HEK293T (cell line): Measurements from ENCODE around the gene CDHR1.

Experiments used
- CTCF ChIA-PET: fragments of 350-600 bp; formaldehyde crosslinking; extraction: SDS; loops from one replicate; lab custom pipeline; 2021; ENCODE audit warnings: antibody characterized with exemption, inconsistent platforms; lab: Yijun Ruan, JAX
- POLR2A ChIA-PET: fragments of 350-600 bp; formaldehyde crosslinking; extraction: SDS; loops from one replicate; lab custom pipeline; 2020; ENCODE audit warnings: antibody characterized with exemption, inconsistent platforms; lab: Yijun Ruan, JAX
- DNase-seq: peaks from one replicate; pipeline ENCODE4 v3.0.0; 2012; ENCODE audit warnings: mixed read lengths; ENCODE audit errors: extremely low spot score
- ARNT ChIP-seq: fragments of 450-650 bp; IDR thresholded peaks from 2 replicates; pipeline ENCODE4 v1.6.1; 2017; ENCODE audit warnings: mild to moderate bottlenecking
- BHLHE40 ChIP-seq: fragments of 450-650 bp; IDR thresholded peaks from 2 replicates; pipeline ENCODE4 v1.6.1; 2016; ENCODE audit warnings: mild to moderate bottlenecking, moderate library complexity, borderline replicate concordance
- CTBP1 ChIP-seq: fragments of 450-650 bp; IDR thresholded peaks from 2 replicates; pipeline ENCODE4 v1.6.1; 2016; ENCODE audit warnings: borderline replicate concordance
- ELF4 ChIP-seq: fragments of 450-650 bp; IDR thresholded peaks from 2 replicates; pipeline ENCODE4 v1.6.1; 2017; ENCODE audit warnings: antibody characterized with exemption
- FOXA1 ChIP-seq: fragments of 450-650 bp; IDR thresholded peaks from 2 replicates; pipeline ENCODE4 v1.6.1; 2016; ENCODE audit warnings: mild to moderate bottlenecking
- FOXK2 ChIP-seq: fragments of 450-650 bp; IDR thresholded peaks from 2 replicates; pipeline ENCODE4 v1.6.1; 2016; ENCODE audit warnings: mild to moderate bottlenecking
- FOXM1 ChIP-seq: fragments of 450-650 bp; IDR thresholded peaks from 2 replicates; pipeline ENCODE4 v1.6.1; 2017; ENCODE audit warnings: mild to moderate bottlenecking, borderline replicate concordance
- HDGF ChIP-seq: fragments of 450-650 bp; IDR thresholded peaks from 2 replicates; pipeline ENCODE4 v1.6.1; 2017; ENCODE audit warnings: antibody characterized with exemption, borderline replicate concordance
- L3MBTL2 ChIP-seq: fragments of 450-650 bp; conservative IDR thresholded peaks from 2 replicates; pipeline ENCODE4 v1.6.1; 2016; ENCODE audit warnings: mild to moderate bottlenecking
- LEF1 ChIP-seq: fragments of 450-650 bp; IDR thresholded peaks from 2 replicates; pipeline ENCODE4 v1.6.1; 2017; ENCODE audit warnings: mild to moderate bottlenecking, borderline replicate concordance
- NFRKB ChIP-seq: fragments of 450-650 bp; IDR thresholded peaks from 2 replicates; pipeline ENCODE4 v1.6.1; 2016; ENCODE audit warnings: mild to moderate bottlenecking, moderate library complexity
- PKNOX1 ChIP-seq: fragments of 450-650 bp; IDR thresholded peaks from 2 replicates; pipeline ENCODE4 v1.6.1; 2016
- SP1 ChIP-seq: fragments of 450-650 bp; IDR thresholded peaks from 2 replicates; pipeline ENCODE4 v1.6.1; 2017
- SUZ12 ChIP-seq: fragments of 450-650 bp; IDR thresholded peaks from 2 replicates; pipeline ENCODE4 v1.6.1; 2016; ENCODE audit warnings: mild to moderate bottlenecking
- TARDBP ChIP-seq: fragments of 450-650 bp; IDR thresholded peaks from 2 replicates; pipeline ENCODE4 v1.6.1; 2016
- ZNF384 ChIP-seq: fragments of 450-650 bp; IDR thresholded peaks from 2 replicates; pipeline ENCODE4 v1.6.1; 2016

CDHR1 gene

DNA sequence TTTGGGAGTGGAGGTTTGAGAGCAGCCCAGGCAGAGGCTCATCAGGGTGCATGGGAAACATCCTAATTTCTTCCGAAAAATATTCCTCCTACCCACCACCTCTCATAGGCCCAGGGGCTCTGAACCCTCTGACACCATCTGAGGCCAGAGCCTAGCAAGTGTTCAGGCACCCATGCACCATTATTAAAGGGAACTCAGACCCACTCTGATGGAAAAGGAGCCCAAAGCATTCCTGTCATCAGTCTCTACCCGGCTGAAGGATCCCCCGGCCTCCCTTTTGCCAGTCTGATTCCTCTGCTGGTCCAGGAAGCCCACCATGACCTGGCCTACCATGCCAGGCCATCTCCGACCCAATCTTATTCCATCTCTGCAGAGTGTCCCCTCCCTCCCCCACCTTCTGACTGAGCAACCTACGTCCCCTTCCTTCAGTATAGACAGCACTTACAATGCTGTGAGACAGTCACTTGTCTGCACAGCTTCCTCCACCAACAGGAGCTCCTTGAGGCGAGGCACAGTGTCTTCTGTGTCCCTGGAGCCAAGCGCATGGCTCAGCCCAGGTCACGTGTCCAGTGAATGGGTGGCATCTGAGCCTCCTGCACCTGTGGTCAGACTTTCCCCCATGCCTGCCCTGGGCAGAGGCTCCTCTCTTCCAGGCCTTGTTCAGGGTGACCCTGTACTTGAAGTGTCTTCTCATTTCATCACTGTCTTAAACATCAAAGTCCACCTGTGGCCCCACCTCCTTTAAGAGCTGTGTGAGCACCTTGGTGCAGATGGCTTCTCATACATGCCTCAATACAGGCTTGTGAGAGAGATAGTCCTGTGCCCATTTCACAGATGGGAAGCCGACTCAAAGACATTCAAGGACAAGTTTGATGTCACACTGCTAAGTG is 21.6 kb upstream of the CDHR1 start:
- no peak for DNase-seq
- ChIA-PET CTCF (no interaction called here), POLR2A (no interaction called here)
- TF ChIP-seq HDGF, result no peak
- no peak for TF ChIP-seq FOXK2
- no peak for TF ChIP-seq PKNOX1
- TF ChIP-seq FOXA1, result no peak
- TF ChIP-seq ZNF384, result no peak
- no peak for TF ChIP-seq ELF4
- TF ChIP-seq NFRKB, result no peak
- no peak for TF ChIP-seq L3MBTL2
- TF ChIP-seq LEF1, result no peak
- no peak for TF ChIP-seq CTBP1
- TF ChIP-seq SP1, result no peak
- TF ChIP-seq BHLHE40, result no peak
- TF ChIP-seq ARNT, result no peak
- TF ChIP-seq FOXM1, result no peak
- TF ChIP-seq TARDBP, result no peak
- TF ChIP-seq SUZ12, result no peak

DNA sequence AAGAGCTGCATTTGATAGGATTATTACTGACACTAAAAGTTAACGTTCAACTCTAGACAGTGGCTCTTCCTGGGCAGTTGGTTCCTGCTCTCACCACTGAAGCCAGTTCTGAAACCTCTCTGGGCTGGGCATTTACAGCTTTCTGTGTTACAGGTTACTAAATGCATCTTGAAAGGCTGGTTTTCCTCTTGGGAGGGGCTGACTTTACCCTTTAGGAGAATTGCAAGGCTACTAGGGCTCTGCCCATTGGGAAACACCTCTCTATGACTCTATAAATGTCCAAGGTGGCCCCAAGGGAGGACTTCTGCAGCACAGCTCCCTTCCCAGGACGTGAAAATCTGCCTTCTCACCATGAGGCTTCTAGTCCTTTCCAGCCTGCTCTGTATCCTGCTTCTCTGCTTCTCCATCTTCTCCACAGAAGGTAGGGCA is 20.8 kb upstream of the CDHR1 start, which contains the start of gene GPR15LG:
TSS of gene GPR15LG (plus strand) at position 301 of the 429 bp plus-strand sequence. CDS start at position 352, 51 bp downstream.
- no peak for TF ChIP-seq ZNF384
- TF ChIP-seq FOXK2, result no peak
- TF ChIP-seq ELF4, result no peak
- TF ChIP-seq TARDBP, result no peak
- TF ChIP-seq FOXM1, result no peak
- no peak for TF ChIP-seq NFRKB
- no peak for TF ChIP-seq L3MBTL2
- TF ChIP-seq HDGF, result no peak
- TF ChIP-seq LEF1, result no peak
- no peak for TF ChIP-seq SUZ12
- no peak for TF ChIP-seq SP1
- TF ChIP-seq ARNT, result no peak
- TF ChIP-seq CTBP1, result no peak
- TF ChIP-seq FOXA1, result no peak
- TF ChIP-seq PKNOX1, result no peak
- no peak for TF ChIP-seq BHLHE40
- DNase-seq, result no peak
- CTCF ChIA-PET, result no interaction called here
- POLR2A ChIA-PET, result no interaction called here

DNA sequence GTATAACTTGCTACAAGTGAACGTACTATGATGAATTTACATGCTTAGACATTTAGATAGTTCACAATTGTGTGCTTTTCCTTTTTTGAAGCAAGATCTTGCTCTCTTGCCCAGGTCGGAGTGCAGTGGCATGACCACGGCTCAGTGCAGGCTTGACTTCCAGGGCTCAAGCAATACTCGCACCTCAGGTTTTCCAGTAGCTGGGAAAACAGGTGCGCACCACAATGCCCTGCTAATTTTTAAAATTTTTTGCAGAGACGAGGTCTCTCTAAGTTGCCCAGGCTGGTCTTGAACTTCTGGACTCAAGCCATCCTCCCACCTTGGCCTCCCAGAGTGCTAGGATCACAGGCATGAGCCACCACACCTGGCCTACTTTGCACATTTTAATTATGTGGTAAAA is 18.9 kb upstream of the CDHR1 start:
- CTCF ChIA-PET, result no interaction called here

DNA sequence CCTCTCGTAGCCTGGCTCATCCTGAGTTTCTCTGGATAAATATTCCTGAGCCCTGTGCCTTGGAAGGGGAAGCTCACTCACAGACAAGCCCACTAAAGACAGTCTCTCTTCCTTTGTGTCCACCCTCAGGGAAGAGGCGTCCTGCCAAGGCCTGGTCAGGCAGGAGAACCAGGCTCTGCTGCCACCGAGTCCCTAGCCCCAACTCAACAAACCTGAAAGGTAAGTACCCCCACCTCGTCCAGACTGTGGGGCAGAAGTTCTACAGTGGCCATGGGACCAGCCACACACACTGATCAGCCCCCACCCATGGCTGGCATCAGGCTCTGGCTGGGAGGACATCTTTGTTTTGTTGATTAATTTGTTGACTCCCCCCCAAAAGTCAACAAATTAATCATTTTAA is 18.0 kb upstream of the CDHR1 start:
- TF ChIP-seq L3MBTL2 (no peak), SP1 (no peak), TARDBP (no peak), FOXA1 (no peak), ARNT (no peak), BHLHE40 (no peak), NFRKB (no peak), CTBP1 (no peak), ELF4 (no peak), FOXM1 (no peak), FOXK2 (no peak), SUZ12 (no peak)
- no peak for DNase-seq
- ChIA-PET CTCF (no interaction called here), POLR2A (no interaction called here)

More for the DNA sequence above, 18.9 kb upstream of the CDHR1 start:
- DNase-seq, result no peak
- POLR2A ChIA-PET, result no interaction called here
- TF ChIP-seq ELF4 (no peak), TARDBP (no peak), ZNF384 (no peak), LEF1 (no peak), BHLHE40 (no peak), CTBP1 (no peak), FOXA1 (no peak), HDGF (no peak), L3MBTL2 (no peak), NFRKB (no peak), PKNOX1 (no peak), FOXM1 (no peak), ARNT (no peak), FOXK2 (no peak)

GRCh38 chr10:84176836-84177474 is 17.4 kb upstream of the CDHR1 start:
- no peak for TF ChIP-seq NFRKB
- no peak for TF ChIP-seq FOXK2
- TF ChIP-seq ARNT, result no peak
- no peak for TF ChIP-seq CTBP1
- no peak for TF ChIP-seq ZNF384
- no peak for TF ChIP-seq TARDBP
- TF ChIP-seq HDGF, result no peak
- ChIA-PET POLR2A (no interaction called here), CTCF (no interaction called here)
- no peak for DNase-seq
